ENCODE results near the gene SDCCAG8.

GRCh38 chr1:243454328-243454997, 198.6 kb downstream of the SDCCAG8 start:
- TF ChIP-seq CTCF (IDR thresholded peaks at IDR 0.05) (no peak), ZFX (IDR thresholded peaks at IDR 0.05; ENCODE audit: borderline replicate concordance) (no peak)
